Left renal pelvis (tissue), 4 donors: Measurements from ENCODE around the gene SDK1. TPM values are rescaled to one million over a fixed set of nuclear protein-coding genes. Genes with fewer than 3 reads are reported as not detected.
A peak's percentile ranks its signal among the peaks of the same experiment; 100 is the strongest.

Experiments
- DNase-seq, 4 donors: peaks; one replicate each; pipeline ENCODE4 v3.0.0-alpha.2; 2013; ENCODE audit warnings: low read depth in 4 of 4, low spot score in 3 of 4
- polyA plus RNA-seq, 4 donors: library from polyadenylated mRNA; unstranded; fragments of 120-200 nt; gene quantifications; one replicate each; pipeline ENCODE4 v1.2.1, GENCODE V29; 2013; ENCODE audit not compliant: insufficient read length in 4 of 4

SDK1 gene
- polyA plus RNA-seq, 4 donors: 4.0 to 8.4 (median 6.3) TPM

DNA sequence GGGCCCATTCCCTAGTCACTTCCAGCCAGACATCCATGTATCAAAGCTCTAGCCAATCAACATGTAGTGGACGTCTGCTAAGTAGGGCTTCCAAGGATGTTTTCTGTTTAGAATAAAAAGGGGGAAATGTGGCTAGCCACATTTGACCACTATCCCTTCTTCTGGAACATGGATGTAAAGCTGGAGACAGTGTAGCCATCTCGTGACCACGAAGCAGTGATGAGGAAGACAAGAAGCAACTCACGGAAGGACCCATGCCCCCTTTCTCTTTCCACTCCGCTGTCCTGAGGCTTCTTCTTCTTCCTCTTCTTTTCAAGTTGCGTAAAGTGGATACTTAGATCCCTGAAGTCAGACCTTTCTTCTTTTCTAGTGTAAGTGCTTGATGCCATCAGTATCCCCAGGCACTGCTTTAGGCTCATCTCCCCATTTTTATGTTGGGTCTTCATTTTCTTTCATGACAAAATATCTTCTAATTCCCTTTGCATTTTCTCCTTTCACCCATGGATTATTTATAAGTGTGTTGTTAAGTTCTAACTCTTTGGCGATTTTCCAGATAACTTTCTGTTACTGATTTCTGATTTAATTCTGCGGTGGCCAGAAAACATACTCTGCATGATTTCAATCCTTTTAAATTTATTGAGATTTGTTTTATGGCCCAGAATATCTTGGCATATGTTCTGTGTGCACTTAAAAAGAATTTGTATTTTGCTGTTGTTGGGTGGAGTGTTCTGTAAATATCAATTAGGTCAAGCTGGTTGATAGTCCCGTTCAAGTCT, 594.5 kb downstream of the SDK1 start:
- DNase-seq: no peak

DNA sequence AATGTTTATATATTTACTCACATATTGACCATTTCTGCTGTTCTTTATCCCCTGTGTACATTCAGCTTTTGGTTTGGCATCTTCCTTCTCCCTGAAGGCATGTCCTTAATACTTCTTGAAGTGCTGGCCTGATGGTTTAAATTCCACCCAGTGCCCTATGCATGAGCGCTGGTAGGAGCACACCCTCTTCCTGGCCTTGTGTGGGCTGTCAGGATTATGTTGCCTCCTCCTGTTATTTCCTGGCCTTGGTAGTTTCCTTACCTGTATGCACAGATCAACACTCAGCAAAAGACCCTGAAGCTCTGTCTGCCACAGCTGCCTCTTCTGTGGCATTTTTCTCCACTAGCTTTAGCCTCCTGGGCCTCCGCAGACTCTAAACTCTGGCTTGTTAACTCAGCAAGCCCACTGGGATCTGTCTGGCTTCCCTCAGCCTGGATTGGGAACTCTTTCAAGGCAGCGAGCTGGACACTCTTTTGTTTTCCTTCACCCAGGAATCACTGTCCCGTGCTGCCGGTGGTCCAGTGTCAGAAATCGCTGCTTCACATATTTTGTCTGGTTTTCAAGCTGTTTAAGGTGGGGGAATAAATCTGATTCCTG, 595.2 kb downstream of the SDK1 start:
- DNase-seq: no peak

- DNase-seq: peak in 1 of 4 donors; percentile 20
Observed at GRCh38 chr7:3897430-3898372, 596.6 kb downstream of the SDK1 start.

GRCh38 chr7:3899559-3899991, 598.5 kb downstream of the SDK1 start:
- no peak for DNase-seq

GRCh38 chr7:3908153-3908552, 607.1 kb downstream of the SDK1 start:
- no peak for DNase-seq

GRCh38 chr7:3909128-3909527, 608.1 kb downstream of the SDK1 start:
- no peak for DNase-seq

DNA sequence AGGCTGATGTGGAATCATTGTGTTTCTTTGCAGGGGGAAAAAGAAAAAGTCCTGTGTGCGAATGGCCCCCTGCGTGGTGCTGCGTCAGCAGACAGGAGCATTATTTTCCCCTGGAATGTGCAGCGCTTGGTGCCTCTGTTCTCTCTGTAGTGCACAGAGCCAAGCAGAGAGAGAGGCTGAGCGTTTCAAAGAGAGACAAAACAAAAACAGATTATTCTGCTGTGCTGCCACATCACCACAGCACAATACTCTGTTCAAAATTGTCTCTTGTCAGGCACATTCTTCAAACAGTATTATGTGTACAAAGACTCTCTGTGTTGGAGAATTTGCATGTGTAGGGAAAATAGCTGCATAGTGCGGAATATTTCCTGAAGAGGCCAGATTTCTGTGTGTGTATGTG, 609.0 kb downstream of the SDK1 start:
- no peak for DNase-seq

- no peak for DNase-seq
Observed at GRCh38 chr7:3911685-3912084, 610.6 kb downstream of the SDK1 start.

DNA sequence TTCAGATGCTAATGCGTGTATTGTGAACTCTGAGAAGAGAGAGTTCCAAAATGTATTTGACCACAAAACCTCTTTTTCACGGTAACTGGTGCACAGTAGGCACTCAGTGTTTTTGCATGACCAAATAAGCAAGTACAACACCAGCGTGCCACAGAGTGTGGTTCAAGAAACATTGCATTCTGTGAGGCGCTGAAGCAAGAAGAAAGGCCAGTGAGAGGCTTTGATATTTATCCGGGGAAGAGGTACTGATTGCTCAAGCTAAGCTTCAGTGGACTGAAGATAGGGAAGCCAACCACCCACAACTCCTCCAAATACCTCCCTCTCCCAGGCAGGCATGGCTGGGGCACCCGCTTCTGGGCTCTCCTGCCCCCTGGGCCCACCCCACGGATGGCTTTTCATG, 611.2 kb downstream of the SDK1 start:
- DNase-seq: peak in 1 of 4 donors; percentile 30

DNA sequence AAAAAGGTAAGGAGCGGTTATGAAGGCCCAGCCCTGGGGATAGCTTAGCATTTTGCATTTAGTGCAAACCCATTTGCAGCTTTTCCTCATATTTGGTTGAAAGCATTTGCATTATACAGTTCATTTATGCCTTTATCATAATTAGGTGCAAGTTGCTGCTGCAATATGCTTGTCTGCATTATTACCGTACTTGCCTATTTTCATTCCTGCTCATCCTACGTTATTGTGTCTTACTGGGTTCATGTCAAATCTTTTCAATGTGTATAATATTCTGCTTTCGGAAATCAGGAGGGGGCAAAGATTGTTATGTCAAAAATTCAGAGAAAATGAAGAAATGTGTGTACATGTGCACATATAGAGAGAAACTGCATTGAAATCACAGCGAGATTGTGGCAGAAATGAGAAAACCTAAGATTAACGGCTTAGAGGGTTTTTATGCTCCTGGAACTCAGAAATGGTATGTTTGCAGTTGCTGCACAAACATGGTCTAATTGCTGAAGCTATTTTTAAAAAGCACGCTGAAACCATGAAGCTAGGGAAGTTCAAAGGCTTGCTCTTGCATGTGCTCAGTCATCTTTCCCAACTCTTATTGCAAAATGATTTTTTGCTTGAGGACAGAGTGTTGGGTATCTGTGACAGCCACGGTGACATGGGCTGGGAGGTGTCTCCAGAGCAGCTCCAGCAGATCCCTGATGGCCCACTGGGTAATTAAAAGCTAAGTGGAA, 613.2 kb downstream of the SDK1 start:
- DNase-seq: no peak

GRCh38 chr7:3915337-3915878, 614.4 kb downstream of the SDK1 start:
- DNase-seq: no peak

GRCh38 chr7:3916146-3916545, 615.1 kb downstream of the SDK1 start:
- DNase-seq: no peak

DNA sequence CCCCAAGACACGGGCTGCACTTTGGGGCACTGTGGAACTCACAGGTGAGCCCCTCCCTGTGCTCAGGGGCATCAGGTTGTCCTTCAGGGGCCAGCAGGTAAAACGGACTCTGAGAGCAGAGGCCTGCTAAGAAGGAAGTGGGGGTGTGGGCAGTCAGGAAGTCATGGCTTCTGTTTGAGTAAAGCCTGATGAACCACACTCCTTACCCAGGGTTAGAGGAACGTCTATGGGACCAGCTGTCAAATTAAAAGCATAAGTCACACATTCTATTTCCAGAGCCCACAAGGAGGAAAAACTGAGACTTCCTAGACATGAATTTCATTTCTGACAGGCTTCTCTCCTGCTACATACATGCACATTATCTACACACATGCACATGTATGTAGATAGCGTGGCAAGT, 616.4 kb downstream of the SDK1 start:
- no peak for DNase-seq

DNA sequence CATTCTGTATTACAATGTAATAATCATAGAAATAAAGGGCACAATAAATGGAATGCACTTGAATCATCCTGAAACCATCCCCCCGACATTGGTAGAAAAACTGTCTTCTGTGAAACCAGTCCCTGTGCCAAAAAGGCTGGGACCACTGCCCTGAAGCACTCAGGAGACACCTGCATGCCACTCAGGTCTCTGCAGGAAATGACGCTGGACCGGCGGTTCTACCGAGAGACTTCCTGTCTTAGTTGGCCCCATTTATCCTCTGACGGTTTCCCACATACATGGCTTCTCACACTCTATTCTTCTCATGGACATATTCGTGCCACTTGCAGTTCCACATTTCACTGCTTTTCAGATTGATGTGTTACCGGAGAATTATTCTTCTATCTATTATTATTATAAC, 617.5 kb downstream of the SDK1 start:
- DNase-seq: no peak

- DNase-seq: no peak
Observed at GRCh38 chr7:3922175-3922635, 621.2 kb downstream of the SDK1 start.

GRCh38 chr7:3923307-3923918, 622.4 kb downstream of the SDK1 start:
- DNase-seq: no peak

- no peak for DNase-seq
Observed at GRCh38 chr7:3924277-3924676, 623.2 kb downstream of the SDK1 start.

GRCh38 chr7:3927446-3928110, 626.5 kb downstream of the SDK1 start:
- DNase-seq: no peak
